ENCODE measurements around the gene TTLL12. TPM values are rescaled to one million over a fixed set of nuclear protein-coding genes. Genes with fewer than 3 reads are reported as not detected.
"Not testable (repeated sequence)": the region's sequence is repeated elsewhere in the genome, so short reads cannot be mapped to it uniquely, and the experiment has no call there.

The TTLL12 gene
- total and polyA plus RNA-seq, 4 experiments from 2014 or later = 20.8 to 29.6 (median 28.6) TPM

DNA sequence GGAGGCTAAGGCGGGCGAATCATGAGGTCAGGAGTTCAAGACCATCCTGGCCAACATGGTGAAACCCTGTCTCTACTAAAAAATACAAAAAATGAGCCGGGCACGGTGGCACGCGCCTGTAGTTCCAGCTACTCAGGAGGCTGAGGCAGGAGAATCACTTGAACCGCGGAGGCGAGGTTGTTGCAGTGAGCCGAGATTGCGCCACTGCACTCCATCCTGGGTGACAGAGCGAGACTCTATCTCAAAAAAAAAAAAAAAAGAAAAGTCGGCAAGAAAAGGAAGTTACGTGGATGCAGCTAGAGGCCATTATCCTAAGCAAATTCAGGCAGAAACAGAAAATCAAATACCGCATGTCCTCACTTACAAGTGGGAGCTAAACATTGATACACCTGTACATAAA, 40.6 kb downstream of the TTLL12 start:
- H3K4me3 ChIP-seq (ENCODE audit: low read length in 2 of 2); H3K36me3 ChIP-seq (ENCODE audit: insufficient read depth, low read length); H3K27ac ChIP-seq (ENCODE audit: low read depth, low read length); intact Hi-C loops (cut with micrococcal nuclease); H3K4me3 Mint-ChIP-seq; POLR2A ChIA-PET (ENCODE audit: partially characterized antibody); DNase-seq; H3K36me3 Mint-ChIP-seq; H3K27me3 ChIP-seq (ENCODE audit: insufficient read depth, low read length); H3K9me3 ChIP-seq (ENCODE audit: control insufficient read depth in 1 of 2, low read length in 2 of 2); H3K27me3 Mint-ChIP-seq; H3K9me3 Mint-ChIP-seq; H3K27ac Mint-ChIP-seq: not testable (repeated sequence)
- peaks cover 5 to 26% (median 15%) of the 10 kb centered on the region in 4 donors for H3K4me1 Mint-ChIP-seq
- CTCF ChIA-PET (ENCODE audit: partially characterized antibody) = interaction anchor here (0.7 kb wide), 1 partner anchor 19 kb away, joined by 3 read pairs; no protein-coding TSS in a partner anchor
- H3K4me1 ChIP-seq (ENCODE audit: insufficient read depth, low read length) = peaks cover 25% of the 10 kb centered on the region

DNA sequence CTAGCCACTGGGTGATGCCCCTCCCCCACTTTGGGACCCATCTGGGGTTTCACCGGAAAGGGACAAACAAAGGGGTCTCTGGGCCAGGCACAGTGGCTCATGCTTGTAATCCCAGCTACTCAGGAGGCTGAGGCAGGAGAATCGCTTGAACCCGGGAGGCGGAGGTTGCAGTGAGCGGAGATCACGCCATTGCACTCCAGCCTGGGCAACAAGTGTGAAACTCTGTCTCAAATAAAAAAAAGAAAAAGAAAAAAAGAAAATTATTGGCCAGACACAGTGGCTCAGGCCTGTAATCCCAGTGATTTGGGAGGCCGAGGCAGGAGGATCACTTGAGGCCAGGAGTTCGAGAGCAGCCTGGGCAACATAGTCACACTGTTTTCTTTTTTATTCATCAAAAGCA, 41.6 kb downstream of the TTLL12 start:
- H3K27ac ChIP-seq (ENCODE audit: low read depth, low read length); H3K9me3 Mint-ChIP-seq; H3K9me3 ChIP-seq (ENCODE audit: control insufficient read depth in 1 of 2, low read length in 2 of 2); intact Hi-C loops (cut with micrococcal nuclease); DNase-seq; H3K27me3 Mint-ChIP-seq; H3K36me3 Mint-ChIP-seq; H3K36me3 ChIP-seq (ENCODE audit: insufficient read depth, low read length); H3K4me3 Mint-ChIP-seq; H3K4me3 ChIP-seq (ENCODE audit: low read length in 2 of 2); POLR2A ChIA-PET (ENCODE audit: partially characterized antibody); CTCF ChIA-PET (ENCODE audit: partially characterized antibody); H3K27me3 ChIP-seq (ENCODE audit: insufficient read depth, low read length): not testable (repeated sequence)
- Mint-ChIP-seq H3K4me1 (peaks cover 3 to 26% (median 10%) of the 10 kb centered on the region in 4 donors), H3K27ac (peak overlapping the region in 1 of 7 donors; percentile 42)
- peaks cover 22% of the 10 kb centered on the region for H3K4me1 ChIP-seq (ENCODE audit: insufficient read depth, low read length)

DNA sequence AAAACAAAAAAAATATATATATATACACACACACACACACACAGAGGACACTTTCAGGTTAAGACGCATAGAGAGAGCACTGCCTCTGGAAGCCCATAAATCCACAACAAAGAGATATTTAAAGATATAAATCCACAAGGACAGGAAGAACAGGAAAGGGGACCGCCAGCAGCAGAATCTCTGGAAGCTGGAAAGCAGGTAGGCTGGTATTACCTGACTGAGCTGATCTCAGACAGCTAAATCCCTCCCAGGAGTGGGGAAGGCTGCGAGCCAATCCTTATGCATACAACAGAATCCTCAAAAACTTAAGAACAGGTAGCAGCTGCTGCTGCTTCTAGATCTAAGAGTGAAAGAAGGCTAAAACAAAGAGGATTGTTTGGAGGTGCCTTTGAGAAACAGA, 42.0 kb downstream of the TTLL12 start:
- Histone ChIP-seq H3K27me3 (ENCODE audit: insufficient read depth, low read length) (no peaks in the 10 kb centered on the region), H3K4me3 (ENCODE audit: low read length in 2 of 2) (no peak overlapping the region), H3K4me1 (ENCODE audit: insufficient read depth, low read length) (peaks cover 22% of the 10 kb centered on the region), H3K9me3 (ENCODE audit: control insufficient read depth in 1 of 2, low read length in 2 of 2) (no peaks in the 10 kb centered on the region), H3K27ac (ENCODE audit: low read depth, low read length) (no peak overlapping the region), H3K36me3 (ENCODE audit: insufficient read depth, low read length) (no peaks in the 10 kb centered on the region)
- DNase-seq = no peak
- Mint-ChIP-seq H3K27ac (peak overlapping the region in 3 of 7 donors; percentile 8 to 87 (median 42)), H3K27me3 (no peaks in the 10 kb centered on the region), H3K4me3 (peak overlapping the region in 1 of 8 donors; percentile 17), H3K36me3 (peaks cover 2 to 12% of the 10 kb centered on the region in 2 donors), H3K9me3 (peaks cover 0 to 1% (median 0%) of the 10 kb centered on the region in 8 donors), H3K4me1 (peaks cover 3 to 26% (median 10%) of the 10 kb centered on the region in 4 donors)
- CTCF ChIA-PET (ENCODE audit: partially characterized antibody) = interaction anchor here (2.4 kb wide), 1 partner anchor 43 kb away, joined by 7 read pairs; no protein-coding TSS in a partner anchor
- intact Hi-C loops (cut with micrococcal nuclease) = no loop called here
- POLR2A ChIA-PET (ENCODE audit: partially characterized antibody) = interaction anchor here (2.9 kb wide), 1 partner anchor 42 kb away, joined by 27 read pairs; the partner anchor contains the start of gene TTLL12

DNA sequence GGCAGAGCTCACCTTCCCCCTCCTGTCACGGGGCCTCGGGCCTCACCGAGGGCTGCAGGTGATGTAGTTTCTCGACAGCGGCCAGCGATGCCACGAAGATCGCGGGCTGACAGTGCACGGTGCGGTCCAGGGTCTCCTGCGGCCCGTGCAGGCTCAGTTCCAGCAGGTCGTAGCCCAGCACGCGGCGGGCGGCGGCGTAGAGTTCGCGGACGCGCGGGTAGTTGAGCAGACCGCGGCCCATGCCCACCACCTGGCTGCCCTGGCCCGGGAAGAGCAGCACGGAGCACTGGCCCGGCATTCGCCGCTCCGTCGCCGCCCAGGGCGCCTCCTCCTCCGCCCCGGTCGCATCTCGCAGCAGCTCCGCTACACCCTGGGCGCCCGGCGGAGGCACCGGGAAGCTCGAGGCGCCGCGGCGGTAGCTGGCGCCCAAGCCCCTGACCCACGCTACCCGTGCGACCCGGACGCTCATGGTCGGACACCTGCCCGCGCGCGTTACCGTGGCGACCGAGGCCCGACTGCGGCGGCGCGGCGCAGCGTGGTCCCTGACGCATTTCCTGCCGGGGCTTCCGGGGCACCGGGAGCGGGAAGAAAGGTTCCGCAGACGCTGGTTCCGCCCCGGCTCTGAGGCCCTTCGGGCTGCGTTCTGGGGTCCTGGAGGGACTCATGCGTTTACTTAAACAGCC, 43.9 kb downstream of the TTLL12 start, which contains the start of gene MCAT:
Gene MCAT (minus strand): TSS at position 519 of the 683 bp plus-strand sequence. CDS start 50 bp downstream, at position 469.
- Histone ChIP-seq H3K27ac (ENCODE audit: low read depth, low read length) (peak within 1 kb of the TSS; percentile 71), H3K36me3 (ENCODE audit: insufficient read depth, low read length) (no peaks in the 10 kb centered on the region), H3K9me3 (ENCODE audit: control insufficient read depth in 1 of 2, low read length in 2 of 2) (no peaks in the 10 kb centered on the region), H3K4me1 (ENCODE audit: insufficient read depth, low read length) (peaks cover 22% of the 10 kb centered on the region), H3K27me3 (ENCODE audit: insufficient read depth, low read length) (no peaks in the 10 kb centered on the region), H3K4me3 (ENCODE audit: low read length in 2 of 2) (peak within 1 kb of the TSS; percentile 14 to 72)
- peaks cover 12 to 22% of the 10 kb centered on the region in 2 donors for H3K36me3 Mint-ChIP-seq
- H3K27ac Mint-ChIP-seq = peak within 1 kb of the TSS; percentile 85 to 97 (median 93)
- peak within 1 kb of the TSS; percentile 85 to 89 (median 87) for H3K4me3 Mint-ChIP-seq
- intact Hi-C loops (cut with micrococcal nuclease) = loop anchor here (1.0 kb wide), 1 partner anchor 44 kb away; the partner anchor contains the start of gene TTLL12
- H3K4me1 Mint-ChIP-seq = peaks cover 3 to 26% (median 12%) of the 10 kb centered on the region in 4 donors
- no peaks in the 10 kb centered on the region for H3K27me3 Mint-ChIP-seq
- H3K9me3 Mint-ChIP-seq = peaks cover 0 to 1% (median 0%) of the 10 kb centered on the region in 8 donors
- peak; percentile 71 to 82 (median 78) for DNase-seq
- POLR2A ChIA-PET (ENCODE audit: partially characterized antibody) = interaction anchor here (0.9 to 2.9 kb wide), 3 partner anchors 9 to 44 kb away, joined by 3 to 27 read pairs (median 11); partner anchors contain the start of genes BIK, TSPO and TTLL12
- CTCF ChIA-PET (ENCODE audit: partially characterized antibody) = interaction anchor here (0.6 to 2.4 kb wide), 2 partner anchors 45 to 361 kb away, joined by 3 to 7 read pairs; no protein-coding TSS in a partner anchor

DNA sequence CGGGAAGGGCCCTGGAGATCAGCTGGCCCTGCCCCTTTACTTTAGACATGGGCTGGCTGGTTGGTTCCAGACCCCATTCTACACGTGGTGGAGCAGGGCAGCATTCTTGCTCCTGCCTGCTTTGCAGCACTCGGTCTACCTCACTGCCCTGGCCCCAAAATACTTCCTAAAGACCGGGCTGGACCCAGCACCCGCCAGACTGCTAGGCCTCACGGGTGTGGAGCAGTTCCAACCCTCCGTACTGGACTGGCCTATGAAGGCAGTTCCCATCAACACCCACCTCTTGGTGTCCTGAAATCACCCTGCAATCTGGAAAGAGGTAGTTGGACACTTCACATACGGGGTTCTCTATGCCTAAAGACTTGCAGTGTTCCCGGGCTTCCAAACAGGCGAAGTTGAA, 50.1 kb downstream of the TTLL12 start:
- CTCF ChIA-PET (ENCODE audit: partially characterized antibody) = interaction anchor here (1.0 to 1.8 kb wide), 2 partner anchors 15 to 25 kb away, joined by 3 to 4 read pairs; no protein-coding TSS in a partner anchor
- Histone ChIP-seq H3K27me3 (ENCODE audit: insufficient read depth, low read length) (no peaks in the 10 kb centered on the region), H3K4me1 (ENCODE audit: insufficient read depth, low read length) (peaks cover 7% of the 10 kb centered on the region), H3K9me3 (ENCODE audit: control insufficient read depth in 1 of 2, low read length in 2 of 2) (no peaks in the 10 kb centered on the region), H3K27ac (ENCODE audit: low read depth, low read length) (no peak overlapping the region), H3K36me3 (ENCODE audit: insufficient read depth, low read length) (peaks cover 8% of the 10 kb centered on the region), H3K4me3 (ENCODE audit: low read length in 2 of 2) (no peak overlapping the region)
- POLR2A ChIA-PET (ENCODE audit: partially characterized antibody) = no interaction called here
- no peak overlapping the region for H3K4me3 Mint-ChIP-seq
- H3K27me3 Mint-ChIP-seq = no peaks in the 10 kb centered on the region
- H3K27ac Mint-ChIP-seq = no peak overlapping the region
- peaks cover 22 to 43% of the 10 kb centered on the region in 2 donors for H3K36me3 Mint-ChIP-seq
- intact Hi-C loops (cut with micrococcal nuclease) = loop anchor here (1.0 kb wide), 2 partner anchors 26 to 356 kb away; partner anchors contain the start of gene BIK
- DNase-seq = no peak
- peaks cover 0 to 6% (median 4%) of the 10 kb centered on the region in 4 donors for H3K4me1 Mint-ChIP-seq
- no peaks in the 10 kb centered on the region for H3K9me3 Mint-ChIP-seq

DNA sequence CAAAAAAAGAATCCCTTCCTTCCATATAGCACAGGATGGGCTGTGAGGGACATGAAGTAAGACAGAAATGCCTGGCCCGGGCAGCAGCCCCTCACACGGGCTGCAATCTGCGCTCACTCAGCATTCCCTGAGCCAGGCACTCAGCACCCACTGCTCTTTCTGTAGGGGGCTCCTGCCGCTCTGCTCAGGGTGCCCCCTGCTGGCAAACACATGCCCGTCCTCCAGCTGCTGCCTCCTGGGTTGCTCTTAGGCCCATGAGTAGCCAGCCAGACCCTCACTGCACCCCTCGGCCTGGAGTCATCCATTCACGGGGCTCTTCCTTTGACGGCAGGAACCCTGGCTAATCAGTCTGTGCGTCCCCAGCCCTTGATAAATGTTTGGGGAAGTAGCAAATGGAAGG, 50.7 kb downstream of the TTLL12 start:
- Mint-ChIP-seq H3K4me1 (peaks cover 0 to 6% (median 3%) of the 10 kb centered on the region in 4 donors), H3K9me3 (no peaks in the 10 kb centered on the region), H3K4me3 (no peak overlapping the region), H3K27me3 (no peaks in the 10 kb centered on the region), H3K36me3 (peaks cover 22 to 43% of the 10 kb centered on the region in 2 donors), H3K27ac (peak overlapping the region in 1 of 7 donors; percentile 47)
- no peak overlapping the region for H3K4me3 ChIP-seq (ENCODE audit: low read length in 2 of 2)
- peak in 4 of 5 donors; percentile 14 to 25 (median 22) for DNase-seq
- intact Hi-C loops (cut with micrococcal nuclease) = loop anchor here (1.0 kb wide), 2 partner anchors 26 to 356 kb away; partner anchors contain the start of gene BIK
- POLR2A ChIA-PET (ENCODE audit: partially characterized antibody) = no interaction called here
- no peaks in the 10 kb centered on the region for H3K27me3 ChIP-seq (ENCODE audit: insufficient read depth, low read length)
- peaks cover 4% of the 10 kb centered on the region for H3K4me1 ChIP-seq (ENCODE audit: insufficient read depth, low read length)
- CTCF ChIA-PET (ENCODE audit: partially characterized antibody) = interaction anchor here (1.0 to 1.8 kb wide), 2 partner anchors 15 to 24 kb away, joined by 3 to 4 read pairs; no protein-coding TSS in a partner anchor
- no peak overlapping the region for H3K27ac ChIP-seq (ENCODE audit: low read depth, low read length)
- H3K36me3 ChIP-seq (ENCODE audit: insufficient read depth, low read length) = peaks cover 8% of the 10 kb centered on the region
- H3K9me3 ChIP-seq (ENCODE audit: control insufficient read depth in 1 of 2, low read length in 2 of 2) = no peaks in the 10 kb centered on the region

DNA sequence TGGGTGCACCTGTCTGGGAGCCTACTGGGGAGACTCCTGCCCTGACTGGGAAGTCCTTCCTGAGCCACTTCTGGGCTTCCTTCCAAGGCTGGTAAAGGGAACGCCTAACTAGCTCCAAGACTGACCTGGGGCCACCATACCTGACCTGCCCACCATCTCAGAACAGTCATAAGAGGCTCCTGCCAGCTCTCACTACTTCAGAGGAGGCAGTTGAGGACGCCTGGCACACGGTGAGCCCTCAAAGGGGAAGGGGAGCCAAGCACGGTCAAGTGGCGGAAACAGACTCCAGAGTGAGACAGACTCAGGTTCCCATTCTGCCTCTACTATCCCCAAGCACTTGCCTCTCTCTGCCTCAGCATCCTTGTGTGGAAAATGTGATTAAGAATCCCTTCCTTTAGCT, 51.4 kb downstream of the TTLL12 start:
- no peak overlapping the region for H3K4me3 ChIP-seq (ENCODE audit: low read length in 2 of 2)
- Mint-ChIP-seq H3K27me3 (no peaks in the 10 kb centered on the region), H3K27ac (no peak overlapping the region), H3K4me1 (peaks cover 0 to 6% (median 0%) of the 10 kb centered on the region in 4 donors), H3K4me3 (no peak overlapping the region), H3K9me3 (no peaks in the 10 kb centered on the region), H3K36me3 (peaks cover 22 to 38% of the 10 kb centered on the region in 2 donors)
- no peak for DNase-seq
- H3K27me3 ChIP-seq (ENCODE audit: insufficient read depth, low read length) = no peaks in the 10 kb centered on the region
- H3K9me3 ChIP-seq (ENCODE audit: control insufficient read depth in 1 of 2, low read length in 2 of 2) = no peaks in the 10 kb centered on the region
- peaks cover 8% of the 10 kb centered on the region for H3K36me3 ChIP-seq (ENCODE audit: insufficient read depth, low read length)
- ChIA-PET CTCF (ENCODE audit: partially characterized antibody) (interaction anchor here (1.8 kb wide), 1 partner anchor 14 kb away, joined by 4 read pairs; no protein-coding TSS in a partner anchor), POLR2A (ENCODE audit: partially characterized antibody) (no interaction called here)
- H3K27ac ChIP-seq (ENCODE audit: low read depth, low read length) = no peak overlapping the region
- intact Hi-C loops (cut with micrococcal nuclease) = no loop called here
- no peaks in the 10 kb centered on the region for H3K4me1 ChIP-seq (ENCODE audit: insufficient read depth, low read length)

All from CD4-positive, alpha-beta memory T cell (primary cell).